ACC112 (cell line): Measurements from ENCODE around the gene REM2.

ENCODE experiments used
- H2AFZ ChIP-seq: fragments of 200-600 bp; sonication (generic); one replicate; pipeline ENCODE4 v1.6.0; 2017; ENCODE audit warnings: antibody characterized with exemption, low read length; ENCODE audit not compliant: unreplicated experiment
- H3K27ac ChIP-seq: fragments of 200-600 bp; sonication (generic); 2 replicates; pipeline ENCODE4 v1.5.1; 2014; ENCODE audit warnings: low read depth, mild to moderate bottlenecking, antibody characterized with exemption, low read length, moderate library complexity
- H3K27me3 ChIP-seq: fragments of 200-600 bp; sonication (generic); 2 replicates; pipeline ENCODE4 v1.6.1; 2014; ENCODE audit warnings: mild to moderate bottlenecking, antibody characterized with exemption, low read length, moderate library complexity, mixed read lengths; ENCODE audit not compliant: insufficient read depth
- H3K36me3 ChIP-seq: fragments of 200-600 bp; sonication (generic); 2 replicates; pipeline ENCODE4 v1.6.1; 2016; ENCODE audit warnings: mild to moderate bottlenecking, antibody characterized with exemption, low read length, moderate library complexity, mixed read lengths; ENCODE audit not compliant: insufficient read depth
- H3K4me1 ChIP-seq: fragments of 200-600 bp; sonication (generic); one replicate; pipeline ENCODE4 v1.6.1; 2016; ENCODE audit warnings: low read length, mixed read lengths; ENCODE audit not compliant: insufficient read depth, unreplicated experiment, control insufficient read depth
- H3K4me3 ChIP-seq: fragments of 200-600 bp; sonication (generic); 2 replicates; pipeline ENCODE4 v1.5.1; 2014; ENCODE audit warnings: mild to moderate bottlenecking, low read depth, low read length
- H3K79me2 ChIP-seq: fragments of 200-600 bp; sonication (generic); one replicate; pipeline ENCODE4 v1.6.0; 2016; ENCODE audit warnings: low read length; ENCODE audit not compliant: control insufficient read depth, unreplicated experiment, insufficient read depth

REM2 gene

DNA sequence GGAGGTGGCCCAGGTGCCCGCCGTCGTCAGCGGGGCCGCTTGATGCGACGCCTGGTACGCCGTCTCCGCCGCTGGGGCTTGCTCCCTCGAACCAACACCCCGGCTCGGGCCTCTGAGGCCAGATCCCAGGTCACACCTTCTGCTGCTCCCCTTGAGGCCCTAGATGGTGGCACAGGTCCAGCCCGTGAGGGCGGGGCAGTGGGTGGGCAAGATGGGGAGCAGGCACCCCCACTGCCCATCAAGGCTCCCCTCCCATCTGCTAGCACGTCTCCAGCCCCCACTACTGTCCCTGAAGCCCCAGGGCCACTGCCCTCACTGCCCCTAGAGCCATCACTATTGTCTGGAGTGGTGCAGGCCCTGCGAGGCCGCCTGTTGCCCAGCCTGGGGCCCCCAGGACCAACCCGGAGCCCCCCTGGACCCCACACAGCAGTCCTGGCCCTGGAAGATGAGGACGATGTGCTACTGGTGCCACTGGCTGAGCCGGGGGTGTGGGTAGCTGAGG lies 6.0 kb upstream of the REM2 start:
- Histone ChIP-seq H3K36me3 (peaks cover 15% of the 10 kb centered on the region; the same call in 1 of the 2 replicates), H3K4me3 (no peak overlapping the region)

DNA sequence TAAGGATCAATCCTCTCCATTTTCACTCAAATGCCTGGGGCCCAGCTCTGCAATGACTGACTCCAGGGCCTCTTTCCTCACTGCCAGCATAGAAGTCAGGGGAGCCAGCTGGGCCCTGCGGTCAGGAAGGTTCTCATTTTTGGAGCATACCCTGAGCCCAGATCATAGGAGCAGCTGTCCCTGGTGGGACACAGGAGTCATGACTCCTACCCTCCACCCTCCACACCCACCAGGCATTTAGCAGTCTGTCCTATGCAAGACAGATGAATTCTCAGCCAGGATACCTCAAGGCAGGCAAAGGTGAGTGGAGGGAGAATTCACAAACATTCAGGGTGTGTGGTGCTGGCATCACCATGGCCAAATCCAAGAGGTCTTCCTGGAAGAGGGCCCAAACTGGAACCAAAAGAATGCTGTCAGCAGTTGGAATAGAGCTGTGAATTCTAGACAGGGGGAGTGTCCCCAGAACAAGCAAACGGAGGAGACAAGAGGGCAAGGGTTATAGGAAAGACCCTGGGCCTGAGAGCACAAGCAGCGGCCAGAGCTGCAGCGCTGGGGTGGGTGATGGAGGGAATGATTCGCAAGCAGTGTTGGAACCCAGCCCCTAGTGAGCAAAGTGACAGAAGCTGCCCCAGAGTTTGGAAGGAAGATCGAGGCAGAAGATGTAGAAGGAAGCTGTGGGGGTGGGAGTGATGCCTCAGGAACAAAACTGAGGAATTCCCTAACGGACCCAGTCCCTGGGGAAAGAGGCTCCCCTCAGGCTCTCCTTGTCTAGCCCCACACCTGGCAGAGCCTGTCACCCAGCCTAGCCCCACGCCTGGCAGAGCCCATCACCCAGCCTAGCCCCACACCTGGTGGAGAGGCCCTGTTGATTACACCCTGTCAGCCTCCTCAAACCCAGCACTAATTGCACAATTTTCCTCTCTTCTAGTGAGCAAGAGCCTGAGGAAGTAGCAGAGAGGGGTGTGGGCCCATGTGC lies 4.5 kb upstream of the REM2 start:
- Histone ChIP-seq H3K79me2 (peaks cover 8% of the 10 kb centered on the region), H3K4me3 (no peak overlapping the region), H3K27ac (no peak overlapping the region), H3K4me1 (peaks cover 6% of the 10 kb centered on the region), H3K36me3 (peaks cover 15% of the 10 kb centered on the region; the same call in 1 of the 2 replicates), H3K27me3 (no peaks in the 10 kb centered on the region), H2AFZ (no peak overlapping the region)

More for the DNA sequence above, 6.0 kb upstream of the REM2 start:
- no peak overlapping the region for H3K27ac ChIP-seq
- H3K4me1 ChIP-seq = peaks cover 4% of the 10 kb centered on the region
- no peaks in the 10 kb centered on the region for H3K27me3 ChIP-seq
- peaks cover 16% of the 10 kb centered on the region for H3K79me2 ChIP-seq
- H2AFZ ChIP-seq = no peak overlapping the region

DNA sequence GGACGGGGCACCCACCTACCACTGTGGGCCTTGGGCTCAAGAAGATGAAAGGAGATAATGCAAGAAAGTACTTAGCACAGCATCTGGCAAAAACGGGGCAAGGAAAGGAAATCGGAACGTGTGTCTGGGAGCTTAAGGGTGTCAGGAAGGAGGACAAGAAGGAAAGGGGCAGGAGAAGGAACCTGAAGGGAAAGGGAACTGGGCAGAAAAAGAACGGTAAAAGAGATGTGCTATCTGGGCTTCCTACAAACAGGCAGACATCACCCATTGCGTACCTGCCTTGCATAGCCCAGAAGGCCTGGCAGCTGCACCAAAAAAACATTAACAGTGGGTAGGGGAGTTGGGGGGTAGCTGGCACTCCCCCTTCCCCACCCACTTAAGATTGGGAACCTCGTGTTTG lies 958 bp upstream of the REM2 start:
- Histone ChIP-seq H3K36me3 (peaks cover 2% of the 10 kb centered on the region; the same call in 1 of the 2 replicates), H3K27ac (no peak overlapping the region), H2AFZ (no peak overlapping the region), H3K4me1 (peaks cover 9% of the 10 kb centered on the region), H3K27me3 (no peaks in the 10 kb centered on the region), H3K79me2 (no peaks in the 10 kb centered on the region), H3K4me3 (no peak overlapping the region)

DNA sequence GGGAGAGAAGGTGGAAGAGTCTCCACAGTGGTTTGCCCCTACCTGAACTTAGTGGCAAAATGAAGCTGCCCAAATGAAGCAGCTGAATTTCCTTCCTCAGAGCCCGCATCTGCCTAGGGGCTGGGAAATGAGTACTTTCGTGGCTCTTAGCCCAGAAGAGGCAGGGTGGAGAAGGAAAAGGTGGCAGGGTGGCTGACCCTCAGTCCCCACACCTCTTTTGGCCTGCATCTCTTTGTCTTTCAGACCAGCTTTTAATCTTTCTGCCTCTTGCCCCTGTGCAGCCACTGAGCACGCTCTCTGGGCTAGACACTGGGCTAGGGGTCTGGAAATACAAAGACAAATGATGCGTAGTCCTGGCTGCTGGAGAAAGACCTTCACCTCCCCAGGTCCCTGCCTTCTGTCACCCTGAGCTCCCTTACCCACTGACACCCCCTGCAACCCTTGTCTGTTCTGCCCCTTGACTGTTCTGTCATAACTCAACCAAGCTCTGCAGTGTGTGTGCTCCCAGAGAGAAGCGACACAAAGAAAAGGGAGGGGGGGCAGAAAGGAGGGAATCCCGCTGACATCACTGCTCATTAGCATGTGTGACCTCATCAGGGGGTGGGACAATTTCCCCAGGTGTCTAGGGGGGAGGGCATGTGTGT lies 371 bp upstream of the REM2 start:
- Histone ChIP-seq H3K4me3 (no peak overlapping the region), H3K27me3 (no peaks in the 10 kb centered on the region), H3K36me3 (peaks cover 2% of the 10 kb centered on the region; the same call in 1 of the 2 replicates), H2AFZ (no peak overlapping the region), H3K27ac (no peak overlapping the region), H3K79me2 (no peaks in the 10 kb centered on the region), H3K4me1 (peaks cover 9% of the 10 kb centered on the region)

DNA sequence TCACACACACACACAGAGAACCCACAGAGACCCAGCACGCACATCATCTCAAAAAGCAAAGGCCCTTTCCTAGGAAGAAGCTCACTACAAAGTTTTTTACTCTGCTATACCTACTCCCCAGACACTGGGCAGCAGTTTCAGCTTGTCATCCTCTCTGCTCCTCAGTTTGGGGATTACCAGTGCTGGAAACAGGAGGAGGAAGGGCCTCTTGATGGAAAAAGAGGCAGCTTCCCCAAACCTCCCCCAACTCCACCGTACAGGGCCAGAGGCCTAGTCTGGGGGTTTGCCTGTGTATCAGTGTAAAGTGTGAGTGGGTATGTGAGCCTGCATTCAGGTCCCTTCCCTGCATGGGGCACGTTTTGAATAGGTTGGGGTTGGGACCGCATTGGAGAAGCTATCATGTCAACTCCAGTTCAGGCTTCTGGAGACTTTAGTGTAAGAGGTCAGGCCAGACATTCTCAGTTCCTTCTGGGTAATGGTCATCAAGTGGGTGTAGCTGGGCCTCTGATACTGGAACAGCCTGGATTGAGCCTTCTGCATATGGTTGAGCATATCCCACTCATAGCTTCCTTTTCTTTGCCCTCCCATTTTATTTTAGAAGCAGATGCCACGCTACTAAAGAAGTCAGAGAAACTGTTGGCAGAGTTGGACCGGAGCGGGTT lies 1.2 kb downstream of the REM2 start:
- Histone ChIP-seq H3K36me3 (no peaks in the 10 kb centered on the region), H3K79me2 (no peaks in the 10 kb centered on the region), H3K4me3 (no peak overlapping the region), H3K27me3 (no peaks in the 10 kb centered on the region), H3K4me1 (peaks cover 16% of the 10 kb centered on the region), H2AFZ (no peak overlapping the region), H3K27ac (no peak overlapping the region)

DNA sequence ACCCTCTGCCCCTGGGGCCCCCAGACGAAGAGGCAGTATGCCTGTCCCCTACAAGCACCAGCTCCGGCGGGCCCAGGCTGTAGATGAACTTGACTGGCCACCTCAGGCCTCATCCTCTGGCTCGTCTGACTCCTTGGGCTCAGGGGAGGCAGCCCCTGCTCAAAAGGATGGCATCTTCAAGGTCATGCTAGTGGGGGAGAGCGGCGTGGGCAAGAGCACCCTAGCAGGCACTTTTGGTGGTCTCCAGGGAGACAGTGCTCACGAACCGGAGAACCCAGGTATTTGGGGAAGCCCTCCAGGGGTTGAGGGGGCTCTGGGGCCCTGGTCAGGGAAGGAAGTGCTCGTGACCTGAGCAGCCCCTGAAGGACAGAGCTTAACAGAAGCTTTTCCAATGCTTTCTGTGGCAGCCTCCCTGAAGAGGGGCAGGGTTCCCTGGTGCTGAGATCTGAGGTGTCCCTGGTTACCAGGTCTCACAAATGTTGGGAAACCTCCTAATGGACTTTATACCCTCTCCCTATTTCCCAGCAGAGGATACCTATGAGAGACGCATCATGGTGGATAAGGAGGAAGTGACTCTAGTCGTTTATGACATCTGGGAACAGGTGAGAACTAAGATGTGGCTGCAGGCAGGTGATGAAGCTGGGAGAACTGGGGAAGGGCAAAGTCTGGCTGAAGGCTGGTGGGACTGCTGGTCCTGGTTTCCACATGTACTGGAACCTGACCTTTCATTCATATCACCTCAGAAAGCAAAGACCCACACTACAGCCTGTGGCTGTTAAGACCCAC lies 1.9 kb downstream of the REM2 start:
- Histone ChIP-seq H3K4me1 (peaks cover 16% of the 10 kb centered on the region), H3K79me2 (no peaks in the 10 kb centered on the region)

DNA sequence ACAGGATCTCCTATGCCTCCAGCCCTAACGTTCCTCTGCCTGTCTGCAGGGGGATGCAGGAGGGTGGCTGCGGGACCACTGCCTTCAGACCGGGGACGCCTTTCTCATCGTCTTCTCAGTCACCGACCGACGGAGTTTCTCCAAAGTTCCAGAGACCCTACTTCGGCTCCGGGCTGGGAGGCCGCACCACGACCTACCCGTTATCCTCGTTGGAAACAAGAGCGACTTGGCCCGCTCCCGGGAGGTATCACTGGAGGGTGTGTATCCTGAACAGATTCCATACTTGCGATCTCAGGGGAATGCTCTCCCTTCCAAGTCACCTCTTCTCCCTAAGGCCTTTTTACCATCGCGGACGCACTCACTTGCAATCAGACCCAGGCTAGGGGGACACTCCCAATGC lies 3.0 kb downstream of the REM2 start:
- Histone ChIP-seq H3K4me3 (peak overlapping the region; percentile 92), H3K27ac (no peak overlapping the region), H3K4me1 (peaks cover 16% of the 10 kb centered on the region), H2AFZ (peak overlapping the region; percentile 73), H3K27me3 (no peaks in the 10 kb centered on the region), H3K79me2 (no peaks in the 10 kb centered on the region), H3K36me3 (no peaks in the 10 kb centered on the region)

More for the DNA sequence above, 1.9 kb downstream of the REM2 start:
- H3K36me3 ChIP-seq = no peaks in the 10 kb centered on the region
- no peak overlapping the region for H2AFZ ChIP-seq
- H3K27me3 ChIP-seq = no peaks in the 10 kb centered on the region
- no peak overlapping the region for H3K4me3 ChIP-seq
- no peak overlapping the region for H3K27ac ChIP-seq

DNA sequence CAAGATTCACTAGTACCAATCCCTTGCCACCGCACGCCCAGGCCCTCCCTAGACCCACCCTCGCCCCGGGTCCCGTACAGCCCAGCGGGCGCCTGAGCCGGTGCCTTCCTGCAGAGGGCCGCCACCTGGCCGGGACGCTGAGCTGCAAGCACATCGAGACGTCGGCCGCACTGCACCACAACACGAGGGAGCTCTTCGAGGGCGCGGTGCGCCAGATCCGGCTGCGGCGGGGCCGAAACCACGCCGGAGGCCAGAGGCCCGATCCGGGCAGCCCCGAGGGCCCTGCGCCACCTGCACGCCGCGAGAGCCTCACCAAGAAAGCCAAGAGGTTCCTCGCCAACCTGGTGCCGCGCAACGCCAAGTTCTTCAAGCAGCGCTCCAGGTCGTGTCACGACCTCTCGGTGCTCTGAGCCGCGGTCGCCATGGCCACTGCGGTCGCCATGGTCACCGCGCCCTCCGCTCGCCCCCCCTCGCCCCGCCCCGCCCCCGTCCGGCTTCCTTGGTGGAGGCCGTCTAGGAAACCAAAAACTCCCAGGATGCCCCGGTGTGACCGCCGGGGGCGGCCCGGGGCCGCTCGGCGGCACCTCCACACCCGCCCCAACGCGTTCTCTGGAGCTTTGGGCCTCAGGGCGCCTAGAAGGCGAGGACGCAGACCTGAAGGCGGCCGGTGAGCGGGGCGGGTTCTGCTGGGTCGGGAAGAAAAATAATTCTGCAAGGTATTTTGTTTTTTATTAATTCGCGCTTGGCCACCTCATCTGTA lies 3.7 kb downstream of the REM2 start:
- Histone ChIP-seq H3K27ac (peak overlapping the region; percentile 62), H3K27me3 (no peaks in the 10 kb centered on the region), H3K79me2 (no peaks in the 10 kb centered on the region), H3K4me1 (peaks cover 16% of the 10 kb centered on the region), H3K36me3 (no peaks in the 10 kb centered on the region), H2AFZ (peak overlapping the region; percentile 90), H3K4me3 (peak overlapping the region; percentile 92)

DNA sequence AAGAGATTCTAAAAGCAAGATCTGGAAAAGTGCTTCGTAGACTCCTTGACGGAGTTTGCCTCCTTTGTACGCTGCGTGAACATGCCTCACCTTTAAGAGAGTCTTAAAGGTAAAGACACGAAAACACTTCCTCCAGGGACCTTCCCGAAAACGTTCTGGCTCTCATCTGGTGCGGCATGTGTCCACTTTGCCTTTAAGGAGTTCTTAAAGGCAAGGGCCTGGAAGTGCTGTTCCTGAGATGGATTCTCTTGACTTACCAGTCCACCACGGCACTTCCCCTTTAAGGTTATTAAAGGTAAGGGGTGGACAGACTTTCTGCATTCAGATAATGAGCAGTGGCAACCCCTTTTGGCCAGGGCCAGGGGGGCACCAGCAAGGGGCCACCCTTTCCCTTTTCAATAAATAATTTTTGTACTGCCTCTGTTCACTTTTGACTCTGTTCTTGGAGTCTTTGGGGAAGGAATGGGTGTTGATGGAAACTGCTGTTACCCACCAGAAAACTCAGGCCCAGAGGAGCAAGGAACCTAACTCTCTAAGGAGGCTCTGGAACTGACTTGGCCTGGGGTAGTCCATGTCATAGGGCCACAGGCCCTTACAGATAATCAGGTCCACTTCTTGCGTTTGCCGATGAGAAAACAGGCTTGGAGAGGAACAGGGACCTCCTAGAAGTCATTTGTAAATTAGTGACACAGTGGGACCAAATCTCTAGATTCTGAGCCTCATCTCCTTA lies 4.4 kb downstream of the REM2 start:
- Histone ChIP-seq H2AFZ (peak overlapping the region; percentile 90), H3K27me3 (no peaks in the 10 kb centered on the region), H3K27ac (peak overlapping the region; percentile 62), H3K79me2 (no peaks in the 10 kb centered on the region), H3K4me1 (peaks cover 13% of the 10 kb centered on the region), H3K4me3 (peak overlapping the region; percentile 92), H3K36me3 (no peaks in the 10 kb centered on the region)
